Hepatocyte (in vitro differentiated cells): Measurements from ENCODE around the gene SLC52A1. TPM values are rescaled to one million over a fixed set of nuclear protein-coding genes. Genes with fewer than 3 reads are reported as not detected.

Source experiments
- DNase-seq: peaks from one replicate; pipeline ENCODE4 v3.0.0-alpha.2; 2016; ENCODE audit warnings: low spot score
- H2AFZ ChIP-seq: fragments of 200-600 bp; sonication (generic); 2 replicates; pipeline ENCODE4 v1.6.0; 2016; ENCODE audit warnings: antibody characterized with exemption, mild to moderate bottlenecking
- H3K27ac ChIP-seq: fragments of 200-600 bp; sonication (generic); 2 replicates; pipeline ENCODE4 v1.5.1; 2016; ENCODE audit warnings: mild to moderate bottlenecking
- H3K27me3 ChIP-seq: fragments of 200-600 bp; sonication (generic); 2 replicates; pipeline ENCODE4 v1.6.1; 2016
- H3K36me3 ChIP-seq: fragments of 200-600 bp; sonication (generic); replicated peaks from 2 replicates; pipeline ENCODE4 v1.5.1; 2016; ENCODE audit warnings: low read depth; ENCODE audit not compliant: insufficient read depth
- H3K4me1 ChIP-seq: fragments of 200-600 bp; sonication (generic); 2 replicates; pipeline ENCODE4 v1.5.1; 2016; ENCODE audit warnings: mild to moderate bottlenecking, moderate library complexity; ENCODE audit not compliant: insufficient read depth
- H3K4me2 ChIP-seq: fragments of 200-600 bp; sonication (generic); 2 replicates; pipeline ENCODE4 v1.6.0; 2016
- H3K4me3 ChIP-seq: fragments of 200-600 bp; sonication (generic); 2 replicates; pipeline ENCODE4 v1.5.1; 2016; ENCODE audit warnings: mild to moderate bottlenecking
- H3K79me2 ChIP-seq: fragments of 200-600 bp; sonication (generic); 2 replicates; pipeline ENCODE4 v1.6.0; 2017; ENCODE audit warnings: mild to moderate bottlenecking
- H3K9me2 ChIP-seq: fragments of 200-600 bp; sonication (generic); replicated peaks from 2 replicates; pipeline ENCODE4 v1.6.0; 2017; ENCODE audit warnings: mild to moderate bottlenecking; ENCODE audit not compliant: insufficient read depth
- H3K9me3 ChIP-seq: fragments of 200-600 bp; sonication (generic); 2 replicates; pipeline ENCODE4 v1.5.1; 2016; ENCODE audit warnings: low read depth, mild to moderate bottlenecking
- H4K20me1 ChIP-seq: fragments of 200-600 bp; sonication (generic); 2 replicates; pipeline ENCODE4 v1.6.0; 2016; ENCODE audit warnings: mild to moderate bottlenecking; ENCODE audit not compliant: insufficient read depth, poor library complexity, severe bottlenecking
- EZH2 ChIP-seq: fragments of 200-600 bp; sonication (generic); IDR thresholded peaks from 2 replicates; pipeline ENCODE4 v1.6.1; 2016; ENCODE audit warnings: antibody characterized with exemption, mild to moderate bottlenecking, borderline replicate concordance
- EZH2phosphoT487 ChIP-seq: fragments of 200-600 bp; sonication (generic); IDR thresholded peaks from one replicate; pipeline ENCODE4 v1.6.1; 2018; ENCODE audit warnings: antibody characterized with exemption, mild to moderate bottlenecking, low read depth, moderate library complexity; ENCODE audit not compliant: unreplicated experiment, severe bottlenecking
- WGBS: methylation state at CpG from one replicate; pipeline ENCODE4 v1.1.6; 2016; ENCODE audit warnings: low lambda C conversion rate; ENCODE audit errors: missing lambda C conversion rate; 5-methylcytosine and 5-hydroxymethylcytosine counted together
- polyA plus RNA-seq: library from polyadenylated mRNA; unstranded; fragments of >200 nt; fragmentation: Nextera tagmentation; extraction: Ambion mirVana; gene quantifications from 2 replicates; pipeline ENCODE4 v1.2.1, GENCODE V29; 2016
- total RNA-seq: library from RNA; depleted of rRNA; stranded (reverse); fragments of >200 nt; gene quantifications from 2 replicates; pipeline ENCODE4 v1.2.3, GENCODE V29; 2014
- TF ChIP-seq, protein P1 (sequence below): fragments of 200-600 bp; sonication (generic); IDR thresholded peaks from 2 replicates; pipeline ENCODE4 v1.5.1; 2016; ENCODE audit warnings: antibody characterized with exemption, mild to moderate bottlenecking; ENCODE audit not compliant: poor library complexity

Gene SLC52A1
- 0.13 TPM in 1 of 2 replicates, not detected in the other for total RNA-seq
- polyA plus RNA-seq: 0.16 TPM in 1 of 2 replicates, not detected in the other

DNA sequence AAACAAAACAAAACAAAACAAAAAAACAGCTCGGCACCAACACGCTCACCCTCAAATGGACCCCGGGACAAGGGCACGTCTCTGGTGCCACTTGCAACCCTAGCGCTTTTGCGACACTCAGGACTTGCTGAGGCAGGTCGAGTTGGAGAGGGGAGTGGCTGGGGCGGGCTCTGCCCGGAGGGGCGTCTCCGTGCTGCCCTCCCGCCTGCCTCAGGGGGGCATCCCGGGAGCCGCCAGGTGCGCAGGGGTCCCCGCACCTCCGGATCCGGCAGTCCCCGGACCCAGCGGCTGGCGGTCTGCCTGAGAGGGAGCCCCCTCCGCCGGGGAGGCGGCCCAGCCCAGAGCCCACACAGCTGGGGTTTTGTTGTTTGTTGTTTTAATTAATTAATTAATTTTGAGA is at the start of gene SLC52A1:
SLC52A1 (minus strand) TSS at position 112 of the 400 bp plus-strand sequence. CDS start 820 bp downstream, outside the sequence.
- peaks cover 4% of the 10 kb centered on the region for H3K4me1 ChIP-seq
- H3K9me3 ChIP-seq: no peaks in the 10 kb centered on the region
- 19% methylated on average over 21 of the region's 24 CpGs for WGBS
- TF ChIP-seq EZH2phosphoT487: no peak
- no peak for TF ChIP-seq EZH2
- TF ChIP-seq, protein P1, sequence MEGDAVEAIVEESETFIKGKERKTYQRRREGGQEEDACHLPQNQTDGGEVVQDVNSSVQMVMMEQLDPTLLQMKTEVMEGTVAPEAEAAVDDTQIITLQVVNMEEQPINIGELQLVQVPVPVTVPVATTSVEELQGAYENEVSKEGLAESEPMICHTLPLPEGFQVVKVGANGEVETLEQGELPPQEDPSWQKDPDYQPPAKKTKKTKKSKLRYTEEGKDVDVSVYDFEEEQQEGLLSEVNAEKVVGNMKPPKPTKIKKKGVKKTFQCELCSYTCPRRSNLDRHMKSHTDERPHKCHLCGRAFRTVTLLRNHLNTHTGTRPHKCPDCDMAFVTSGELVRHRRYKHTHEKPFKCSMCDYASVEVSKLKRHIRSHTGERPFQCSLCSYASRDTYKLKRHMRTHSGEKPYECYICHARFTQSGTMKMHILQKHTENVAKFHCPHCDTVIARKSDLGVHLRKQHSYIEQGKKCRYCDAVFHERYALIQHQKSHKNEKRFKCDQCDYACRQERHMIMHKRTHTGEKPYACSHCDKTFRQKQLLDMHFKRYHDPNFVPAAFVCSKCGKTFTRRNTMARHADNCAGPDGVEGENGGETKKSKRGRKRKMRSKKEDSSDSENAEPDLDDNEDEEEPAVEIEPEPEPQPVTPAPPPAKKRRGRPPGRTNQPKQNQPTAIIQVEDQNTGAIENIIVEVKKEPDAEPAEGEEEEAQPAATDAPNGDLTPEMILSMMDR: no peak
- DNase-seq: no peak
- H3K27me3 ChIP-seq: peaks cover 12% of the 10 kb centered on the region
- no peak within 1 kb of the TSS for H2AFZ ChIP-seq
- no peaks in the 10 kb centered on the region for H3K79me2 ChIP-seq
- H4K20me1 ChIP-seq: no peaks in the 10 kb centered on the region
- H3K9me2 ChIP-seq: no peaks in the 10 kb centered on the region
- H3K4me3 ChIP-seq: no peak within 1 kb of the TSS
- H3K4me2 ChIP-seq: peak within 1 kb of the TSS; percentile 71
- no peaks in the 10 kb centered on the region for H3K36me3 ChIP-seq
- H3K27ac ChIP-seq: no peak within 1 kb of the TSS

DNA sequence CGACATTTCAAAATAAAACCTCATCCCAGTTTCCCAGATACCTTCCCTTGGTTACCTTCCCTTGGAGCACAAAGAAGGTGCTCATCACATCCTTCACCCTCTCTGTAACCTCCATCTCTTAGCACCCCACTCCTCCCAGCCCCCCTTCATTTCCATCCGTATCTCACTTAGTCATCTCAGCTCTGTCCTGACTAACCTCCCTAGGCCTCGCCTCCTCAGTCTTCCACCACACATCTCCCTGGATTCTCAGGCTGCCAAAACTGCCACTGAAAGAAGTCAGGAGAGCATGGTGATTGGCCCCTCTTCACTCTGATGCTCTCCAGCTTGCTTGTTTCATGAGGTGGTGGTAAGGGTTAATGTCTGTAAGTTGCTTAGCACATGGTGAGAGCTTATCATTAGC is 45.4 kb upstream of the SLC52A1 start:
- Histone ChIP-seq H3K4me3 (no peak overlapping the region), H3K27ac (no peak overlapping the region), H3K4me1 (peaks cover 2% of the 10 kb centered on the region), H3K9me3 (no peaks in the 10 kb centered on the region), H3K79me2 (no peaks in the 10 kb centered on the region), H3K9me2 (no peaks in the 10 kb centered on the region), H3K27me3 (no peaks in the 10 kb centered on the region), H4K20me1 (no peaks in the 10 kb centered on the region), H3K36me3 (no peaks in the 10 kb centered on the region), H2AFZ (no peak overlapping the region), H3K4me2 (no peak overlapping the region)
- 84% methylated on average over 3 of the region's 3 CpGs for WGBS
- no peak for DNase-seq
- TF ChIP-seq, protein P1: no peak
- no peak for TF ChIP-seq EZH2phosphoT487
- TF ChIP-seq EZH2: no peak

DNA sequence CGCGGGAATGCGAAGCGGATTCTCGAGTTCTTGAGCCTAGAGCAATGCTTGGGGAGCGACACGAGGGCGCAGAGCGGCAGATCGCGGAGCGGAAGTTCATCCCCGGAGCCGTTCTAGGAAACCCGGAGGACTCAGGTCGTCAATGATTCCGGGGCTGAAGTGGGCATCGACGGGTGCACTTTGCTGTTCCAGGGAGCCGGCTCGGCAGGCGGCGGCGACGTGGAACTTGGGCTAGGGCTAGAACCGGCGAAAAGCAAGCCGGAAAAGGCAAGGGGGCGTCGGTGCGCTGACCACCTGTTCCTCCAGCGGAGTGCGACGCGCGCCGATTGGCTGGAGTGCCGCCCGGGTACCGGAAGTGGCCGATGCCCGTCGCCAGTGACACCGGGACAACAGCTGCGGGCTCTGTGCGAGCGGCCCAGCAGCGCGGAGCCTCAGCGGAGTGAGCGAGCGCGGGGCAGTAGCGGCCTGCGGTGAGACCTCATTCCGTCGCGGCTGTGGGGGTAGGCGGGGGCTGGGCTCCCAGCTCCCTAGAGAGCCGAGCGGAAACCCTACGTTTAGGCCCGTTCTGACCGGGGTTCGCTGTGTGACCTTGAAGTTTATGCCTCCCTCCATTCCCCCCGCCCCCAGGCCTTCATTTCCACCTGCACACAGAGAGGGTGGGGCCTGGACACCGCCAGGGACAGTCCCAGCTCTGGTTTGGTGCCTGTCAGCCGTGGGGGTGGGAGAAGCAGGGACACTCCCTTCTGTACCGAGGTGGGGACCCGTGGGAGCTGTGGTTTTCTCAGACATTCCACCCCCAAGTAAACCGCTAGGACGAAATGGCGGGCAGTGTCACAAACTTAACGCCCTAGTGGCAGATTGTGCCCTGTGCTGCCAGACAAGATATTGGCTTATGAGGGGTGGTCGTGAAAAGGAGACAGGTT is 43.1 kb upstream of the SLC52A1 start, which contains the start of gene ZFP3:
ZFP3 (plus strand) TSS at position 362 of the 923 bp plus-strand sequence. CDS start 13,038 bp downstream, outside the sequence.
- no peaks in the 10 kb centered on the region for H3K79me2 ChIP-seq
- no peak within 1 kb of the TSS for H3K27ac ChIP-seq
- no peak within 1 kb of the TSS for H3K4me3 ChIP-seq
- peaks cover 5% of the 10 kb centered on the region for H3K4me1 ChIP-seq
- H4K20me1 ChIP-seq: no peaks in the 10 kb centered on the region
- H3K9me2 ChIP-seq: no peaks in the 10 kb centered on the region
- H3K9me3 ChIP-seq: no peaks in the 10 kb centered on the region
- WGBS: 61% methylated on average over 68 of the region's 75 CpGs
- peak within 1 kb of the TSS; percentile 67 for H3K4me2 ChIP-seq
- no peaks in the 10 kb centered on the region for H3K27me3 ChIP-seq
- H3K36me3 ChIP-seq: no peaks in the 10 kb centered on the region
- H2AFZ ChIP-seq: no peak within 1 kb of the TSS
- TF ChIP-seq EZH2phosphoT487: no peak
- TF ChIP-seq, protein P1: no peak
- TF ChIP-seq EZH2: no peak
- DNase-seq: peak; percentile 19
